Adrenal gland (tissue), 5 donors: Measurements from ENCODE around the gene INHBA.

ENCODE experiments used
- POLR2A ChIP-seq, 2 donors: fragments of 450-650 bp; IDR thresholded peaks; one replicate each; pipeline ENCODE4 v1.6.1; 2017; ENCODE audit warnings: antibody characterized with exemption in 2 of 2, mild to moderate bottlenecking in 2 of 2, moderate library complexity in 1 of 2
- TF ChIP-seq, protein P1 (sequence below), 6 experiments: fragments of 450-650 bp in 4 of 6; fragments of 200-600 bp in 2 of 6; sonication (generic) in 1 of 6; IDR thresholded peaks; 1 replicate in 5 of 6; 2 replicates in 1 of 6; pipeline versions ENCODE4 v1.5.1 to v1.8.0; 2016 to 2021; ENCODE audit warnings: antibody characterized with exemption in 6 of 6, mild to moderate bottlenecking in 2 of 6, moderate library complexity in 1 of 6
- donor health status: DM: no; HTN: no; CAD: no.

DNA sequence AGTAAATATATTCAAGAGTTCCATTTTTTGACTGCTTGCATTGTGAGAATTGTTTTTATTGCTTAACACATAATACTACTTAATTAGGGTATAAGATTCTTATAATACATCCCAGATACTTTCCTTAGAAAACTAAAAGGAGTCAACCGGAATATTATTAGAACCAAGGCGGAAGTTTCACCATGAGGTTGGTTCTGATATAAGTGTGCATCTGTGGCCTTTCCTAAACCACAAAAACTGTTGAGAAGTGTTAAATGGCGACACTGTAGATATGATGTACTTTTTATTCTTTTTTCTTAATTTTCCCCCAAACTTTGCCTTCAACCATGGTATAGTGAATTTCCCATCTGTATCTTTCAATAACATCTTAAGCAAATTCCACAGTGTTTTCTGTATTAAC, 32.3 kb upstream of the INHBA start:
- TF ChIP-seq, protein P1, sequence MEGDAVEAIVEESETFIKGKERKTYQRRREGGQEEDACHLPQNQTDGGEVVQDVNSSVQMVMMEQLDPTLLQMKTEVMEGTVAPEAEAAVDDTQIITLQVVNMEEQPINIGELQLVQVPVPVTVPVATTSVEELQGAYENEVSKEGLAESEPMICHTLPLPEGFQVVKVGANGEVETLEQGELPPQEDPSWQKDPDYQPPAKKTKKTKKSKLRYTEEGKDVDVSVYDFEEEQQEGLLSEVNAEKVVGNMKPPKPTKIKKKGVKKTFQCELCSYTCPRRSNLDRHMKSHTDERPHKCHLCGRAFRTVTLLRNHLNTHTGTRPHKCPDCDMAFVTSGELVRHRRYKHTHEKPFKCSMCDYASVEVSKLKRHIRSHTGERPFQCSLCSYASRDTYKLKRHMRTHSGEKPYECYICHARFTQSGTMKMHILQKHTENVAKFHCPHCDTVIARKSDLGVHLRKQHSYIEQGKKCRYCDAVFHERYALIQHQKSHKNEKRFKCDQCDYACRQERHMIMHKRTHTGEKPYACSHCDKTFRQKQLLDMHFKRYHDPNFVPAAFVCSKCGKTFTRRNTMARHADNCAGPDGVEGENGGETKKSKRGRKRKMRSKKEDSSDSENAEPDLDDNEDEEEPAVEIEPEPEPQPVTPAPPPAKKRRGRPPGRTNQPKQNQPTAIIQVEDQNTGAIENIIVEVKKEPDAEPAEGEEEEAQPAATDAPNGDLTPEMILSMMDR (IDR thresholded peaks at IDR 0.05), result no peak
- TF ChIP-seq POLR2A (IDR thresholded peaks at IDR 0.05), result no peak
